HG03342 (cell line): Measurements from ENCODE around the gene CBFA2T2.

Experiments used
- ATAC-seq: cut with Tn5 transposase; IDR thresholded peaks from one replicate; pipeline ENCODE4 v1.9.1; 2021; ENCODE audit warnings: mild to moderate bottlenecking, moderate library complexity; ENCODE audit not compliant: unreplicated experiment

CBFA2T2 gene

DNA sequence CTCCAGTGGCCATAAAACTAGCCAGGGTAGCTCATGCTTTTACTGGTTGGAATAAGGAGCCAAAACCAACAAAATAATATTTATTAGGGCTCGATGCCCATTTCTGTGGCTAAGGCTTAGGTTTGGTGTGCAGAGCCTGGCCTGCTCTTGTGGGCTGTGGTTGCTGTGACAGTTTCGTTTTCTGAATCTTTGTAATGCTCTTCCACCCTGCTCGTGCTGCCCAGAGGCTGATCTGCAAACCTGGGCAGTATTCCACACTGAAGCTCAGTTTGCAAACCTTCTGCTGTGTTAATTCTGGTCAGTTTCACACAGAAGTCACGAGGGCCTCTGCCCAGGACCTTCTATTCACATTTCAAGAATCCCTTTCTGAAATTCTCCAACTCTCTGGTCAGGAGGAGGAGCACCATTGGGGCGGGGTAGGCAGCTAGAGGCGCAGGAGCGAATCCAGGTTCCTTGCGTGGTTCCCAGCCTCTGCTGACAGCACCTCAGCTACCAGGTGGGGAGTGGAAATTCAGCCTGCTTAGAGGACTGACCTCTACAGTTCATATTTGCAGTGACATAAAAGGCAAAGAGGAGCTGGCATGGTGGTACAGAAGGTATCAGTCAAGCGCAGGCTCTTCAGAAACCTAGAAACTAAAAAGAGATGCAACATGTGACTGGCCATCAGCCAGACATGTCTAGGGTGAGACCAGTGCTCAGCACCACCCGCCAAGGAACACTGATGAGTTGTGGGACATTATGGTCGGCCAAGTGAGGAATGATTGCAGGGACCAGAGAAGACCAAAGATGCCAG, 157.9 kb downstream of the CBFA2T2 start:
- ATAC-seq: no peak

DNA sequence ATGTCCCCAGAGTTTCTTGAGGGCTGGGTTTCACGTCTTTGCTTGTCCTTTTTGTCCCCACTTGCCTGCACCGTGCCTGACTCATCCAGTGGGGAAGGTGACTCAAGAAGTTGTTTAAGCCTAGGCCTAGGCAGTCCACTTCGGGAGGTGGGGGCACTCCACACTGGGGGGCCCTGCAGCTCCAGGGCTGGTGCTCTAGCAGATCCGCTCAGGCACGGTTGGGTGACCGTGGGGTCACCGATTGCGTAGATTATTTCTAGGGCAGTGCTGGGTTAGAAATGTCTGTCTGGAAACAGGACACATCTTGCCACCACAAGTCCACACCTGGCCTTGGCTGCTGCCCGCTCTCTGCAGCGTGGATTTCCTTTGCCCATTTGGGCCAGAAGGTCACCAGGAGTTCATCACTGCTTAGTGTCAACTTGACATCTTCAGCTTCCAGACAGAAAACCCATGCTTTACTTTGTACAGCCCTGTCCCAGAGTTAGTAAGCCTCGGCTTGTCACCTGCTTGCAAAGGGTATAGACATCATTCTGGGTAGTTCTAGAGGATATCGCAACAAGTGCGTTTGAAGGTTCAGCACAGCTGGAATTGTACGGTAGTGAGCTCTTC, 158.6 kb downstream of the CBFA2T2 start:
- ATAC-seq: no peak

DNA sequence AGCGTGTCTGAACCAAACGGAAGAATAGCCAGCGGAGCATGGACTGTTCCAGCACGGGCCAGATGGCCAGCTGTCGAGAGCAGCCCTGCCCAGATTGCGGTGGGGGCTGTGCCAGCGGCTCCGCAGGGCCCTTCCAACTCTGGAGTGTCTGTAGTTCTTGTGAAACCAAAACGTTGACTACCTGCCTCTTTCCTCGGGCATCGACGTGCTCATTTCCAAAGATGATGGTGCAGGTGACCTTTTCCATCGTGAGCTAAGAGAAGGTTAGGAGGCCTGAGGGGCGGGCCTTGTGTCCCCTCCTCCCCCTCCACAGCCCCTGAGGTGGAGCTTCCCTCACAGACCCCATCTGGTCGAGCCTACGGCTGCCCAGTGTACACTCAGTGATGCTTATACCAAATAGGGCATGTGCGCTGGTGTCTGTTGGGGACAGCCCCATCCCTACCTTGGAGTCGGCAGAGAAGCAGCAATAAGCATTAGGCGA, 159.3 kb downstream of the CBFA2T2 start:
- no peak for ATAC-seq

- ATAC-seq: no peak
These were observed 160.3 kb downstream of the CBFA2T2 start for GRCh38 chr20:33650111-33650752.

GRCh38 chr20:33650753-33651561, 161.1 kb downstream of the CBFA2T2 start:
- ATAC-seq: no peak

DNA sequence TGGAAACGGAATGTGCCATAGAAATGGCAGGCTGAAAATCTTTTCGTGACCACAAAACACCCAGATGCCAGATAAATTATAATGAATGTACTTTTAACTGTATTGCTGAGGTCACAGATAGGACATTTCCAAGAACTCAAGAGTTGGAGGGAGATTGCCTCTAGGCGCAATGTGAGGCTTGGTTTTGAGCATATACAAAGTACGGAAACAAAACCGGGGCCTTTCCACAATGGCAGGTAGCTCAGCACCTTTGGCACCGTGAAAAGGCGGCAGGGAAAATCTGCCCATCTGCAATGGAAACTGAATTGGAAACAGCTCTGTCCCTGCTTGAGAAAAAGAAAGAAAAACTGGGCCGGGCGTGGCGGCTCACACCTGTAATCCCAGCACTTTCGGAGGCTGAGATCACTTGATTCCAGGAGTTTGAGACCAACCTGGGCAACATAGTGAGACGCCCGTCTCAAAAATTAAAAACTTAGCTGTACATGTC, 161.7 kb downstream of the CBFA2T2 start:
- no peak for ATAC-seq

DNA sequence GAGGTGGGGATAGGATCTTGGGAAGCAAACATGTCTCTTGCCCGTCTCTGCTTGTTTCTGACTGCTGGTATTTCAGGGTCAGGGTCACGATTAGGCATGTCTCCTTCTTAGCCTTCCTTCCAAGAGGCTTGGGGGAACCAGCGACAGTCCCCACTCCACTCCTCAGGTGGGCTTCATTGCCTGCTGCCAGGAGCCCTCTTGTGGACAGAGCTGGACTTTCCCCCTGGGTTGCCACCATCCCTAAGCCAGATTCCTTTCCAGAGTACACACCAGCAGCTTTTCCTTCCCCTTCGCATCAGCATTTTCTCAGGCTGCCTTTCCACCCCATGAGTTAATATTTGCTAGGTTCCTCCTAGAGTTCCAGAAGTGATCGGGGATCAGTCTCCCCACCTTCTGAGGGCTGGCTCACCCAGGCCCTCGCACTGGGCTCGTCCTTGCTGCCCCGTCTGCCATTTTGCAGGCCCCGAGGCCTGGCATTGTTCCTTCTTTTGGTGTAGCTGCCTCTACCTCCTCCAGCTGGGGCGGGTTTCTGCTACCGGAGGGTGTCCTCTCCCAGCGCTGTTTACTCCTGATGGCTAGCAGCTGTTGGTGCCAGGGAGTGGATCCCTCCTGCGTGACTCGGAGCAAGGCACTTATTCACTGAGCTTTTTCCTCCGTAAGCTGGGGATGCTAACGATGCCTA, 163.5 kb downstream of the CBFA2T2 start:
- ATAC-seq: no peak

- ATAC-seq: no peak
These were observed 164.2 kb downstream of the CBFA2T2 start for GRCh38 chr20:33653900-33654596.

- ATAC-seq: no peak
These were observed 164.8 kb downstream of the CBFA2T2 start for GRCh38 chr20:33654680-33655161.

- no peak for ATAC-seq
These were observed 165.3 kb downstream of the CBFA2T2 start for GRCh38 chr20:33655164-33655563.

GRCh38 chr20:33656010-33656782, 166.3 kb downstream of the CBFA2T2 start:
- ATAC-seq: no peak

- ATAC-seq: no peak
These were observed 167.1 kb downstream of the CBFA2T2 start for GRCh38 chr20:33656783-33657703.

- no peak for ATAC-seq
These were observed 167.8 kb downstream of the CBFA2T2 start for GRCh38 chr20:33657704-33658095.

- ATAC-seq: no peak
These were observed 168.6 kb downstream of the CBFA2T2 start for GRCh38 chr20:33658510-33658909.

- no peak for ATAC-seq
These were observed 169.0 kb downstream of the CBFA2T2 start for GRCh38 chr20:33658929-33659328.

GRCh38 chr20:33659341-33660034, 169.6 kb downstream of the CBFA2T2 start:
- ATAC-seq: no peak

GRCh38 chr20:33660035-33660684, 170.3 kb downstream of the CBFA2T2 start:
- no peak for ATAC-seq
